ENCODE measurements around the gene NAXE.

DNA sequence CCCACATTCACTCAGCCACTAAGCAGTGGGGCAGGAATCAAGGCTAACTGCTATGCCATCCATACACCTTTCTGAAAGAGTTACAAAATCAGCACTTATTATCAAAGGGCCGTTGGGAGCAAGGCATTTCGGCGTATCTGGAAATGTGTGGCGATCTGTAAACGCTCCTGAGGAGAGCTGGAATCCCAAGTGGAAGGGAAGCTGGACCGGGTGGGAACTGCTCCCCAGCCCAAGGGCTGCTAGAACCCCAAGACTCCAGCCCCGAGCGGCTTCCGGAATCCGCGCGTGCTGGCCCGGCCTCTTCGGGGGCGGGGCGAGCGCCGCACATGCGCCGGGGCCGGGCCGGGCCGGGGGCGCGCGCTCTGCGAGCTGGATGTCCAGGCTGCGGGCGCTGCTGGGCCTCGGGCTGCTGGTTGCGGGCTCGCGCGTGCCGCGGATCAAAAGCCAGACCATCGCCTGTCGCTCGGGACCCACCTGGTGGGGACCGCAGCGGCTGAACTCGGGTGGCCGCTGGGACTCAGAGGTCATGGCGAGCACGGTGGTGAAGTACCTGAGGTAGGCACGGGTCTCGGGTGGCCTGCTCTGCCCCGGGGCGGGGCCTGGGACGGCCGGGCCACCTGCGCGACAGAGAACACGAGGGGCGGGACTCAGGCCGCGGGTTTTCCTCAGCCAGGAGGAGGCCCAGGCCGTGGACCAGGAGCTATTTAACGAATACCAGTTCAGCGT, at the start of gene NAXE:
- TF ChIP-seq, protein P1, sequence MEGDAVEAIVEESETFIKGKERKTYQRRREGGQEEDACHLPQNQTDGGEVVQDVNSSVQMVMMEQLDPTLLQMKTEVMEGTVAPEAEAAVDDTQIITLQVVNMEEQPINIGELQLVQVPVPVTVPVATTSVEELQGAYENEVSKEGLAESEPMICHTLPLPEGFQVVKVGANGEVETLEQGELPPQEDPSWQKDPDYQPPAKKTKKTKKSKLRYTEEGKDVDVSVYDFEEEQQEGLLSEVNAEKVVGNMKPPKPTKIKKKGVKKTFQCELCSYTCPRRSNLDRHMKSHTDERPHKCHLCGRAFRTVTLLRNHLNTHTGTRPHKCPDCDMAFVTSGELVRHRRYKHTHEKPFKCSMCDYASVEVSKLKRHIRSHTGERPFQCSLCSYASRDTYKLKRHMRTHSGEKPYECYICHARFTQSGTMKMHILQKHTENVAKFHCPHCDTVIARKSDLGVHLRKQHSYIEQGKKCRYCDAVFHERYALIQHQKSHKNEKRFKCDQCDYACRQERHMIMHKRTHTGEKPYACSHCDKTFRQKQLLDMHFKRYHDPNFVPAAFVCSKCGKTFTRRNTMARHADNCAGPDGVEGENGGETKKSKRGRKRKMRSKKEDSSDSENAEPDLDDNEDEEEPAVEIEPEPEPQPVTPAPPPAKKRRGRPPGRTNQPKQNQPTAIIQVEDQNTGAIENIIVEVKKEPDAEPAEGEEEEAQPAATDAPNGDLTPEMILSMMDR (IDR thresholded peaks at IDR 0.05; ENCODE audit: poor library complexity) = no peak
- TF ChIP-seq EZH2 (IDR thresholded peaks at IDR 0.05; ENCODE audit: borderline replicate concordance) (no peak), EZH2phosphoT487 (IDR thresholded peaks at IDR 0.05; ENCODE audit: low read depth, severe bottlenecking, unreplicated experiment) (no peak)
